ENCODE measurements around the gene PFKP.

Gene PFKP

GRCh38 chr10:3067118-3067858 is at the start of gene PFKP:
Gene PFKP (plus strand): TSS chr10:3067548. CDS start chr10:3067596, 48 bp downstream.
- peak; percentile 26 to 56 for DNase-seq

GRCh38 chr10:3018247-3018646 is 49.1 kb upstream of the PFKP start:
- DNase-seq, result no peak

GRCh38 chr10:3020311-3020710 is 47.0 kb upstream of the PFKP start:
- DNase-seq, result no peak

- no peak for DNase-seq
These were observed 46.5 kb upstream of the PFKP start for GRCh38 chr10:3020881-3021280.

- DNase-seq, result no peak
These were observed 45.3 kb upstream of the PFKP start for GRCh38 chr10:3022027-3022426.

GRCh38 chr10:3023892-3024291 is 43.5 kb upstream of the PFKP start:
- no peak for DNase-seq

- no peak for DNase-seq
These were observed 42.2 kb upstream of the PFKP start for GRCh38 chr10:3025026-3025683.

- no peak for DNase-seq
These were observed 39.5 kb upstream of the PFKP start for GRCh38 chr10:3027866-3028265.

GRCh38 chr10:3028441-3028840 is 38.9 kb upstream of the PFKP start:
- no peak for DNase-seq

- no peak for DNase-seq
These were observed 36.6 kb upstream of the PFKP start for GRCh38 chr10:3030765-3031164.

- DNase-seq, result no peak
These were observed 35.9 kb upstream of the PFKP start for GRCh38 chr10:3031490-3031889.

- no peak for DNase-seq
These were observed 33.4 kb upstream of the PFKP start for GRCh38 chr10:3033925-3034324.

- no peak for DNase-seq
These were observed 32.7 kb upstream of the PFKP start for GRCh38 chr10:3034616-3035015.

GRCh38 chr10:3036155-3037021 is 31.0 kb upstream of the PFKP start:
- DNase-seq, result peak; percentile 31 to 67

GRCh38 chr10:3037182-3037581 is 30.2 kb upstream of the PFKP start:
- no peak for DNase-seq

GRCh38 chr10:3040069-3040468 is 27.3 kb upstream of the PFKP start:
- DNase-seq, result no peak

- DNase-seq, result no peak
These were observed 24.8 kb upstream of the PFKP start for GRCh38 chr10:3042589-3042988.

GRCh38 chr10:3043512-3044368 is 23.6 kb upstream of the PFKP start:
- peak; percentile 41 to 65 for DNase-seq

GRCh38 chr10:3045471-3046209 is 21.7 kb upstream of the PFKP start:
- no peak for DNase-seq

- DNase-seq, result no peak
These were observed 21.1 kb upstream of the PFKP start for GRCh38 chr10:3046210-3046779.

- DNase-seq, result no peak
These were observed 20.3 kb upstream of the PFKP start for GRCh38 chr10:3046981-3047547.
